Measurements from ENCODE around the gene DLG5. TPM values are rescaled to one million over a fixed set of nuclear protein-coding genes. Genes with fewer than 3 reads are reported as not detected.

Gene DLG5
- polyA plus RNA-seq, 3 donors: 0.14 to 0.77 TPM; not detected in 1

DNA sequence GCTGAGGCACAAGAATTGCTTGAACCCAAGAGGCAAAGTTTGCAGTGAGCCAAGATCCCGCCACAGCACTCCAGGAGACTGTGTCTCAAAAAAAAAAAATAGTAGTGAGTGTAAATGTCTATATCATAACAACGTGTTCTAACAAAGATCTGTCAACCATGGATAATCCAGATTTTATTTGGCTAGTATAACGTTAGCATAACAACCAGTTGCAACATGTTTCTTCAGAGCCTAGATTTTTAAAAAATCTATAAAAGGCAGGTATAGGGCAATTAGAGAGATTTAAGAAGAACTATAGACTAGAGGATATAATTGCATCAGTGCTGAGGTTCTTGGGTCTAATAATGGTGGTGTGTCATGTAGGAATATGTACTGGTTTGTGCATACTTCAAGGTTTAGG is 30.5 kb downstream of the DLG5 start:
- H2AFZ ChIP-seq (ENCODE audit: insufficient read depth, low read depth, low read length, poor library complexity, severe bottlenecking): no peak overlapping the region
- no peak overlapping the region for H3K9ac ChIP-seq (ENCODE audit: insufficient read depth, low read length, poor library complexity, severe bottlenecking)
- H3K4me3 Mint-ChIP-seq: no peak overlapping the region
- no peaks in the 10 kb centered on the region for H3K36me3 Mint-ChIP-seq
- no peaks in the 10 kb centered on the region for H3K79me2 ChIP-seq (ENCODE audit: insufficient read depth, low read length)
- TF ChIP-seq, protein P1, sequence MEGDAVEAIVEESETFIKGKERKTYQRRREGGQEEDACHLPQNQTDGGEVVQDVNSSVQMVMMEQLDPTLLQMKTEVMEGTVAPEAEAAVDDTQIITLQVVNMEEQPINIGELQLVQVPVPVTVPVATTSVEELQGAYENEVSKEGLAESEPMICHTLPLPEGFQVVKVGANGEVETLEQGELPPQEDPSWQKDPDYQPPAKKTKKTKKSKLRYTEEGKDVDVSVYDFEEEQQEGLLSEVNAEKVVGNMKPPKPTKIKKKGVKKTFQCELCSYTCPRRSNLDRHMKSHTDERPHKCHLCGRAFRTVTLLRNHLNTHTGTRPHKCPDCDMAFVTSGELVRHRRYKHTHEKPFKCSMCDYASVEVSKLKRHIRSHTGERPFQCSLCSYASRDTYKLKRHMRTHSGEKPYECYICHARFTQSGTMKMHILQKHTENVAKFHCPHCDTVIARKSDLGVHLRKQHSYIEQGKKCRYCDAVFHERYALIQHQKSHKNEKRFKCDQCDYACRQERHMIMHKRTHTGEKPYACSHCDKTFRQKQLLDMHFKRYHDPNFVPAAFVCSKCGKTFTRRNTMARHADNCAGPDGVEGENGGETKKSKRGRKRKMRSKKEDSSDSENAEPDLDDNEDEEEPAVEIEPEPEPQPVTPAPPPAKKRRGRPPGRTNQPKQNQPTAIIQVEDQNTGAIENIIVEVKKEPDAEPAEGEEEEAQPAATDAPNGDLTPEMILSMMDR (IDR thresholded peaks at IDR 0.05): no peak
- no peaks in the 10 kb centered on the region for H3K9me3 Mint-ChIP-seq
- H3K4me1 Mint-ChIP-seq: peaks cover 10% of the 10 kb centered on the region
- no peaks in the 10 kb centered on the region for H3K36me3 ChIP-seq (replicated peaks in 1 of 2; ENCODE audit: control insufficient read depth in 1 of 2, insufficient read depth in 2 of 2, low read length in 2 of 2)
- H3K27ac Mint-ChIP-seq: no peak overlapping the region
- intact Hi-C loops (cut with micrococcal nuclease): no loop called here
- no peaks in the 10 kb centered on the region for H3K27me3 ChIP-seq (ENCODE audit: control insufficient read depth in 2 of 2, insufficient read depth in 2 of 2, low read length in 2 of 2)
- no peak overlapping the region for H3K4me3 ChIP-seq (replicated peaks in 1 of 3; ENCODE audit: low read depth in 2 of 3, low read length in 3 of 3)
- H3K9me3 ChIP-seq (replicated peaks in 1 of 2; ENCODE audit: control insufficient read depth in 1 of 2, insufficient read depth in 1 of 2, low read length in 2 of 2): no peaks in the 10 kb centered on the region
- no CpG with 5 or more reads among the region's 3 CpGs for WGBS (ENCODE audit: insufficient coverage)
- H4K20me1 ChIP-seq (ENCODE audit: insufficient read depth, low read length): no peaks in the 10 kb centered on the region
- H3K27ac ChIP-seq (ENCODE audit: low read depth in 1 of 2, low read length in 2 of 2): no peak overlapping the region
- no peak overlapping the region for H3K4me2 ChIP-seq (replicated peaks; ENCODE audit: extremely low read depth, low read length, poor library complexity, severe bottlenecking)
- peaks cover 2 to 8% of the 10 kb centered on the region in 2 donors for H3K4me1 ChIP-seq (ENCODE audit: control insufficient read depth in 1 of 2, insufficient read depth in 2 of 2, low read length in 2 of 2)
- no peak for DNase-seq
- peaks cover 0 to 13% (median 8%) of the 10 kb centered on the region in 3 donors for H3K27me3 Mint-ChIP-seq (ENCODE audit: low read depth in 3 of 3)

DNA sequence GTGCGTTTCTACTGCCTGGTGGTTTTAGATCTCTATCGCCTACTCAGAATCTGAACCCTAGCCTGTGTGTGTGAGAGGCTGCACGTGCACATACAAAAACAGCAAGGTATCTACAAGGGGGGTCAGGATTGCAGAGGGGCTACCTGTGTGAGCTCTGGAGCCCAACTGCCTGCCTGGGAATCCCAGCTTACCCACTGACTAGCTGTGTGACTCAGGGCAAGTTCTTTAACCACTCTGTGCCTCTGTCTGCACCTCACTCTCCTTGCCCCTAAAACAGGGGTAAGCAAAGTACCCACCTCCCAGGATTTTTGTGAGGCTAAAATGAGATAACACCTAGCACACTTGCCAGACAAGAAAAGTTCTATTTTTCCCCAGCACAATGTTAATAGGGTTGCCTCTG is 32.5 kb downstream of the DLG5 start:
- Histone ChIP-seq H3K27me3 (ENCODE audit: control insufficient read depth in 2 of 2, insufficient read depth in 2 of 2, low read length in 2 of 2) (no peaks in the 10 kb centered on the region), H3K79me2 (ENCODE audit: insufficient read depth, low read length) (no peaks in the 10 kb centered on the region), H2AFZ (ENCODE audit: insufficient read depth, low read depth, low read length, poor library complexity, severe bottlenecking) (no peak overlapping the region), H4K20me1 (ENCODE audit: insufficient read depth, low read length) (no peaks in the 10 kb centered on the region), H3K9ac (ENCODE audit: insufficient read depth, low read length, poor library complexity, severe bottlenecking) (no peak overlapping the region), H3K4me3 (replicated peaks in 1 of 3; ENCODE audit: low read depth in 2 of 3, low read length in 3 of 3) (no peak overlapping the region), H3K4me1 (ENCODE audit: control insufficient read depth in 1 of 2, insufficient read depth in 2 of 2, low read length in 2 of 2) (peaks cover under 1 to 6% of the 10 kb centered on the region in 2 donors), H3K36me3 (replicated peaks in 1 of 2; ENCODE audit: control insufficient read depth in 1 of 2, insufficient read depth in 2 of 2, low read length in 2 of 2) (no peaks in the 10 kb centered on the region), H3K9me3 (replicated peaks in 1 of 2; ENCODE audit: control insufficient read depth in 1 of 2, insufficient read depth in 1 of 2, low read length in 2 of 2) (no peaks in the 10 kb centered on the region), H3K4me2 (replicated peaks; ENCODE audit: extremely low read depth, low read length, poor library complexity, severe bottlenecking) (no peak overlapping the region), H3K27ac (ENCODE audit: low read depth in 1 of 2, low read length in 2 of 2) (no peak overlapping the region)
- TF ChIP-seq, protein P1 (IDR thresholded peaks at IDR 0.05): no peak
- 50% methylated on average over 2 of the region's 3 CpGs for WGBS (ENCODE audit: insufficient coverage)
- H3K4me3 Mint-ChIP-seq: no peak overlapping the region
- H3K4me1 Mint-ChIP-seq: peaks cover 4% of the 10 kb centered on the region
- peak overlapping the region in 1 of 7 donors; percentile 38 for H3K27ac Mint-ChIP-seq
- no peaks in the 10 kb centered on the region for H3K9me3 Mint-ChIP-seq
- H3K27me3 Mint-ChIP-seq (ENCODE audit: low read depth in 3 of 3): peaks cover 0 to 11% (median 6%) of the 10 kb centered on the region in 3 donors
- DNase-seq: no peak
- intact Hi-C loops (cut with micrococcal nuclease): no loop called here
- H3K36me3 Mint-ChIP-seq: no peaks in the 10 kb centered on the region

Measured in CD14-positive monocyte (primary cell).